Activated CD4-positive, alpha-beta T cell treated with anti-CD3 and anti-CD28 coated beads for 1 hour (primary cell): ENCODE results near the gene SIGLEC11.

Experiments used
- DNase-seq: peaks from one replicate; pipeline ENCODE4 v3.0.0-alpha.2; 2020

SIGLEC11 gene

DNA sequence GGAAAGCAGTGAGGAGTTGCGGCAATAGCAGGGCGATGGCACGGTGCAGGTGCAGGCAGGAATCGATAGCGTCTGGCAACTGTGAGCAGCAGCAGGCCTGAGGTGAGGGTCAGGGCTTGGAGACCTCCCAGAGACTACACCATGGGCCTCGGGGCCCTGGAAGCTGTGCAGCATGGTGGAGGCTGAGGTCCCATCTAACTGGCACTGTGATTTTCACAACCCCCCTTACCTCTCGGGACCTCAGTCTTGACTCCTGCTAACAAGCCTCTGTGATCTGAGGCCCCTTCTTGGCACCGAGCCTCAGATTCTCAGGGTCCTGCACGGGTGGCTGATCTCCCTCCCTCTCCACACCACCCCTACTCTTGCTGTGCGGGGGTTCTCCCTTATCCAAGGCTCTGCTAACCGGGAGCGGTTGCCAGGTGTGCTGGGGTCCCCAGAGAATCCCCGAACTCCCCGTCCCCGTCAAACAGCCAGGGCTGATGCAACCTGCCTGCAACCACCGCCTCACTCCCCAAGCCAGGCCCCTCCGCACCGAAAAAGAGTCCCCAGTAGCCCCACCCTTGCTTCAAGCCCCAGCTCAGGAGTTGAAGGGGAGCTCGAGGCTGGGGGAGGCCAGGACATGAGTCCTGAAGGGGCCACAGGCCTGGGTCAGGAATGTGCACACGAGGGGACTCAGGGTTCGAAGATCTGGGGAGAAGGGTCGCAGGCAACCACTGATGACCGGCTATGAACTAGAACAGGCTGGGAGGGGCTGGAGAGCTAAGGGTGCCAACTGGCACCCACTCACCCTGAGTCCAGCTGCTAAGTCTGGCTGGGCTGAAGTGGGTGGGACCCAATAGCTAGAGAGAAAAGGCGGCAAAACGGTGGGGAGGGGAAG is 36.7 kb downstream of the SIGLEC11 start:
- DNase-seq: no peak

DNA sequence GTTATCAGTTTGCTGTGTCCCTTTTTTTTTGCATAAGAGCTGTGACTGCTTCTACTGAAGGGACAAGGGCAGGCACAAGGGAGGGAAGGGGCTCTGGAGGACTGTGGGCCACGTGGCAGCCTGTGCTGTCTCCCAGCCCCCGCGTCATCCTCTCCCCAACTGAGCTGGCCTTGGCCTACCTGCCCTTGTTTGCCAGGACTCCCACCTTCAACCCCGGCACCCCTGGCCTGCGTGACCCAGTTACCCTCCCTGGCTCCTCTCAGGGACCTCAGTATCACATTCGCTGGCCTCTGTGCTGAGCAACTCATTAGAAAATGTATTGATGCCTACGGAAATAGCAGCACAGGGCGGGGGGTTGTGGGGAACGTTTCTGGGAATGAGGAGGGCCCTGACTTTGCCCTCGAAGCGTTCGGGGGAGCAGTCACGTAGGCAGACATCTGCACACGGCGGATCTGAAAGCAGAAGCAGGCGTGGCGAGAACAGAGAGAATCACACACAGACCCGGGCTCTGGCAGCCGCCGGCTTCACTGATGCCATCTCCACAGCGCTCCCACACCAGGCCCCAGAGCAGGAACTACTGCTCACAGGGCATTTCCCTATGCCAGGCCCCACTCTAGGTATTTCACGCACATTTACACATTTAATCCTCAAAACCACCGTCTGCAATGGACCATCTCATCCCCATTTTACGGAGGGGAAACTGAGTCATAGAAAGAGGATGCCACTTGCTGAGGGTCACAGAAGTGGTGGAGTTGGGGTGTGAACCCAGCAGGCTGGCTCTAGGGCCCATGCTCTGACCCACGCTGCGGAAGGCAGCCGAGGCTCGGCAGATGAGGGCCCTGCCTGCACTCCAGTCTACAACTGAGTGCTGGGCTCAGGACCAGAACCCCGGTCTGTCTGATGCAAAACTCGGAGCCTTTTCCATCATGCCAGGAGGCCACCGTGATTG is 37.6 kb downstream of the SIGLEC11 start:
- DNase-seq: no peak

GRCh38 chr19:49921871-49922795 is 38.8 kb downstream of the SIGLEC11 start:
- no peak for DNase-seq

GRCh38 chr19:49920624-49921363 is 40.2 kb downstream of the SIGLEC11 start:
- no peak for DNase-seq

DNA sequence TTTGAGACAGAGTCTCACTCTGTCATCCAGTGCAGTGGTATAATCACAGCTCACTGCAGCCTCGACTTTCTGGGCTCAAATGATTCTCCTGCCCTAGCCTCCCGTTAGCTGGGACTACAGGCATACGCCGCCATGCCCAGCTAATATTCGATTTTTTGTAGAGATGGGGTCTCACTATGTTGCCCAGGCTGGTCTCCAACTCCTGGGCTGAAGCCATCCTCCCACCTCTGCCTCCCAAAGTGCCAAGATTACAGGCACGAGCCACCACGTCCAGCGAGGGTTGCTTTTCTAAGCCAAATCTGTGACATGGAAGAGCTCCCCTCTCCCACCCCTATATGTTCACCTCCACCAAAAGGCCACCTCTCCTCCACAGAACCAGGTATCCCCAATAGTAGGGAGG is 42.9 kb downstream of the SIGLEC11 start:
- DNase-seq: no peak

GRCh38 chr19:49916839-49917733 is 43.9 kb downstream of the SIGLEC11 start:
- DNase-seq: no peak

GRCh38 chr19:49915271-49915670 is 45.7 kb downstream of the SIGLEC11 start:
- no peak for DNase-seq

GRCh38 chr19:49913720-49914119 is 47.3 kb downstream of the SIGLEC11 start:
- DNase-seq: no peak

DNA sequence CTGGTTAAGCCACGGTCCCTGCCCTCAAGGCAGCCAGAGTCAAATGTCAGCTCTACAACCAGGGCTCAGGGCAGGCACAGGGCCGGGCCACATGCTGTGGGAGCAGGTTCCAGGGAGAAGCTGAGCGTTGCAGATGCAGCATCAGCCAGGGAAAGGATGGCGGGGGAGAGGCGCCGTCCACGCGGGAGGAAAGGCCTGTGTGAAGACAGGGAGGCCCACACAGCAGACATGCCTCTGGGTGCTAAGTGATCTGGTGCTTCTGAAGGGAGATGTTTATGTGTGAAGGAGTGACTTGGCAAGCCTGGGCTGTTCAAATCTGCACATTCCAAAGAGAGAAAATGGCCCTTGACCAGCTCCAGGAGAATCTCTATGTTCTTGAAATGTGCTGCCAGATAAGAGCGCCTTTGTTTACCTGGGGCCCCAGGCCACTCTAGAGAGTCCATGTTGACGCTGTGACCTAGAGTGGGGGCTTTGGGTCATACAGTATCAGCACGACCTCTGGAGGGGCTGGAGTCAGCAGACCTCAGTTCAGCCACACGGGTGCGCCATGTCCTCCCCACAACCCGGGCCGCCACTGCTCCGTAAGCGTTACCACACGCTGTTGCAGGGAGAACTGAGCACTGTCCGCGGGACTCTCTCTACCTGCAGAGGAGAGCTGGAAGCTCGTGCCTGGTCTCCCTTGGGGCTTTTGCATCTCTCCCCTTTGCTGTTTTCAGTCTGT is 47.8 kb downstream of the SIGLEC11 start:
- no peak for DNase-seq

GRCh38 chr19:49911381-49912145 is 49.4 kb downstream of the SIGLEC11 start:
- no peak for DNase-seq

- DNase-seq: no peak
Measured at GRCh38 chr19:49910179-49910578, 50.8 kb downstream of the SIGLEC11 start.

GRCh38 chr19:49908480-49909420 is 52.2 kb downstream of the SIGLEC11 start:
- no peak for DNase-seq

GRCh38 chr19:49907745-49908446 is 53.1 kb downstream of the SIGLEC11 start:
- DNase-seq: no peak

DNA sequence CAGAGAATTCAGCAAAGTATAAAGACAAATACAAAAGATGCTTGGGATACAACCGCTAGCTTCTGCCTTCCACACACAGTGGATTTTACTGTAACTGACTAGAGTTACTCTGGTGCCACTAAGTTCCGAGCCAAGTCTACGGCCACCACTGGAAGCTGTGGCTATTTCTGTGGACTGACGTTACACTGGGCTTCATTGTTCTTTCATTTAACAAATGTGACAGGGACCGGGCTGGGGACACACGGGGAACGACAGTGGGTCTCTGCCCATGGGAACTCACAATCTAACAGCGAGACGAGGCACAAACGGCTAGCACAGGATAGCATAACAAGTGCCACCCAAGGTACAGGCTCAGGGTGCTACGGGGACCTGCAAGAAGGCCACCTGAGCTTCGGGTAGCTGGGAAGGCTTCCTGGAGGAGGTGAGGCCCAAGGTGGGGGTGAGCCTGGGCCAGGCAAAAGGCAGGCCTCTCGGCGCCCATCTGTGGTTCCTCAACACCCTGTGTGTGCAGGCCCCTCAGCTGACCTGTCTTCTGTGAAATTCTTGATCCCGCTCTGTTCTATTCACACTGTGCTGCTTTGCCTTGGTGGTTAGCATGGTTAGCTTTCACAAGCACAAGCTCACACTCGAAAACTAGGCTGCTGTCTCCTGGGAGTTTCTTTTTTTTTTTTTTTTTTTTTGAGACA is 54.0 kb downstream of the SIGLEC11 start:
- no peak for DNase-seq

DNA sequence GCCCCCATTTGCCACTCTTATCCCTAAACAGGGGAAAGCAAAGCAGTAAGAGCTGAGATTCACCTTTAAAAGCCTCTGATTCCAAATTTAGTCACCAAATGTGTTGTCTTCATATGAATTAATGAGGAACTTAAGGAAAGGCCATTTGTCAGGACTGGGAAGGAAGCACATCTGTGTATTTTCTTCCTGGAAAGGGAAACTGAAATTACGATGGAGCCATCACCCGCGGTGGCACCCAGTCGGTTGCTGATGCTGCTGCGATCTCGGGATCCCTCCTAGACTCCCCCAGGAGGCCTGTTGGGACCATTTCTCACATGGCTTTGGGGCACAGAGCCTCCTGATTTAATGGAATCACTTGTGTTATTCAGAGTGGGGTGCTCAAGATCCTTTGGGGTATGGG is 56.8 kb downstream of the SIGLEC11 start:
- DNase-seq: no peak
